Activated CD4-positive, CD25-positive, alpha-beta regulatory T cell treated with anti-CD3 and anti-CD28 coated beads, Interleukin-2, amount 50 U/mL, for 24 hours (primary cell): Measurements from ENCODE around the gene SLC39A6.
A peak's percentile ranks its signal among the peaks of the same experiment; 100 is the strongest.
"Not testable (repeated sequence)": the region's sequence is repeated elsewhere in the genome, so short reads cannot be mapped to it uniquely, and the experiment has no call there.

Source experiments
- ATAC-seq, 2 donors: fragments of 150-1000 bp; cut with Tn5 transposase; one replicate each; pipeline ENCODE4 v1.10.0; 2021; ENCODE audit warnings: mild to moderate bottlenecking in 1 of 2, moderate library complexity in 1 of 2

SLC39A6 gene

GRCh38 chr18:36094431-36094830 is 34.7 kb downstream of the SLC39A6 start:
- ATAC-seq: no peak

- not testable (repeated sequence) for ATAC-seq
Observed at GRCh38 chr18:36092116-36092515, 37.0 kb downstream of the SLC39A6 start.

GRCh38 chr18:36089001-36089400 is 40.1 kb downstream of the SLC39A6 start:
- no peak for ATAC-seq

GRCh38 chr18:36088256-36088655 is 40.9 kb downstream of the SLC39A6 start:
- no peak for ATAC-seq

GRCh38 chr18:36086186-36086585 is 43.0 kb downstream of the SLC39A6 start:
- ATAC-seq: no peak

GRCh38 chr18:36085195-36085594 is 43.9 kb downstream of the SLC39A6 start:
- ATAC-seq: no peak

GRCh38 chr18:36083729-36084128 is 45.4 kb downstream of the SLC39A6 start:
- no peak for ATAC-seq

- ATAC-seq: not testable (repeated sequence)
Observed at GRCh38 chr18:36081118-36081517, 48.0 kb downstream of the SLC39A6 start.

GRCh38 chr18:36078751-36079529 is 50.2 kb downstream of the SLC39A6 start:
- no peak for ATAC-seq

GRCh38 chr18:36077764-36078163 is 51.4 kb downstream of the SLC39A6 start:
- not testable (repeated sequence) for ATAC-seq

- ATAC-seq: no peak
Observed at GRCh38 chr18:36075862-36076587, 53.1 kb downstream of the SLC39A6 start.

GRCh38 chr18:36074435-36074834 is 54.7 kb downstream of the SLC39A6 start:
- ATAC-seq: no peak

GRCh38 chr18:36073676-36074075 is 55.5 kb downstream of the SLC39A6 start:
- no peak for ATAC-seq

GRCh38 chr18:36072406-36072805 is 56.7 kb downstream of the SLC39A6 start:
- ATAC-seq: not testable (repeated sequence)

- ATAC-seq: peak; percentile 89 to 93
Observed at GRCh38 chr18:36067055-36067957, 61.8 kb downstream of the SLC39A6 start, which contains the start of gene RPRD1A. TSS of gene RPRD1A (minus strand) at chr18:36067559. CDS start at chr18:36067404, 155 bp downstream.

- no peak for ATAC-seq
Observed at GRCh38 chr18:36066686-36067054, 62.5 kb downstream of the SLC39A6 start.

GRCh38 chr18:36066001-36066400 is 63.1 kb downstream of the SLC39A6 start:
- no peak for ATAC-seq

GRCh38 chr18:36064809-36065079 is 64.4 kb downstream of the SLC39A6 start:
- not testable (repeated sequence) for ATAC-seq

- no peak for ATAC-seq
Observed at GRCh38 chr18:36064027-36064808, 64.9 kb downstream of the SLC39A6 start.

- ATAC-seq: no peak
Observed at GRCh38 chr18:36058674-36059073, 70.5 kb downstream of the SLC39A6 start.
